PC-3 (cell line): Measurements from ENCODE around the gene TMEM117. TPM values are rescaled to one million over a fixed set of nuclear protein-coding genes. Genes with fewer than 3 reads are reported as not detected.
A peak's percentile ranks its signal among the peaks of the same experiment; 100 is the strongest.

Experiments used
- ATAC-seq: fragments of 200-7000 bp; cut with Tn5 transposase; 2 replicates; pipeline ENCODE4 v1.9.1; 2020; ENCODE audit warnings: mild to moderate bottlenecking, moderate library complexity
- BruUV-seq: library from RNA; stranded (reverse); fragments of 400-500 nt; replicated peaks from 2 replicates; lab custom pipeline; 2021; lab: Mats Ljungman, UMichigan
- CTCF ChIA-PET: fragments of 300-600 bp; sonication (Branson Sonifier 250); formaldehyde crosslinking; loops from one replicate; lab custom pipeline; 2022; ENCODE audit warnings: antibody characterized with exemption; lab: Charles Lee
- POLR2A ChIA-PET: fragments of 300-600 bp; sonication (Branson Sonifier 250); formaldehyde crosslinking; loops from one replicate; lab custom pipeline; 2022; ENCODE audit warnings: antibody characterized with exemption; ENCODE audit not compliant: unreplicated experiment; lab: Charles Lee
- DNase-seq: peaks from one replicate; pipeline ENCODE4 v3.0.0-alpha.2; 2015
- H2AFZ ChIP-seq: fragments of 300-600 bp; sonication (generic); 2 replicates; pipeline ENCODE4 v1.6.0; 2016; ENCODE audit warnings: antibody characterized with exemption, low read length
- H3F3A ChIP-seq: fragments of 300-600 bp; sonication (generic); one replicate; pipeline ENCODE4 v1.6.0; 2017; ENCODE audit warnings: antibody characterized with exemption, low read length, control low read depth, mild to moderate bottlenecking; ENCODE audit not compliant: unreplicated experiment
- H3K27ac ChIP-seq: fragments of 300-600 bp; sonication (generic); 2 replicates; pipeline ENCODE4 v1.5.1; 2016; ENCODE audit warnings: mild to moderate bottlenecking, low read length
- H3K27me3 ChIP-seq: fragments of 300-600 bp; sonication (generic); 2 replicates; pipeline ENCODE4 v1.6.1; 2016; ENCODE audit warnings: low read length, mixed read lengths
- H3K36me3 ChIP-seq: fragments of 300-600 bp; sonication (generic); 2 replicates; pipeline ENCODE4 v1.6.1; 2016; ENCODE audit warnings: low read depth, mixed run types, low read length, mixed read lengths
- H3K4me1 ChIP-seq: fragments of 300-600 bp; sonication (generic); 2 replicates; pipeline ENCODE4 v1.5.1; 2016; ENCODE audit warnings: low read length; ENCODE audit not compliant: insufficient read depth
- H3K4me2 ChIP-seq: fragments of 300-600 bp; sonication (generic); 2 replicates; pipeline ENCODE4 v1.6.0; 2016; ENCODE audit warnings: low read length
- H3K4me3 ChIP-seq: fragments of 300-600 bp; sonication (generic); 2 replicates; pipeline ENCODE4 v1.5.1; 2016; ENCODE audit warnings: mild to moderate bottlenecking, low read length, mixed read lengths
- H3K79me2 ChIP-seq: fragments of 300-600 bp; sonication (generic); 2 replicates; pipeline ENCODE4 v1.6.1; 2017; ENCODE audit warnings: low read length, mixed read lengths
- H3K9ac ChIP-seq: fragments of 300-600 bp; sonication (generic); 2 replicates; pipeline ENCODE4 v1.6.0; 2016; ENCODE audit warnings: mild to moderate bottlenecking, low read length
- H3K9me2 ChIP-seq: fragments of 300-600 bp; sonication (generic); replicated peaks from 2 replicates; pipeline ENCODE4 v1.6.1; 2016; ENCODE audit warnings: mixed run types, low read length, mixed read lengths
- H3K9me3 ChIP-seq: fragments of 300-600 bp; sonication (generic); 2 replicates; pipeline ENCODE4 v1.6.1; 2016; ENCODE audit warnings: low read length, mixed read lengths
- H4K20me1 ChIP-seq: fragments of 300-600 bp; sonication (generic); 2 replicates; pipeline ENCODE4 v1.6.1; 2016; ENCODE audit warnings: low read length, mixed read lengths
- EZH2 ChIP-seq: fragments of 300-600 bp; sonication (generic); IDR thresholded peaks from one replicate; pipeline ENCODE4 v1.6.1; 2017; ENCODE audit warnings: antibody characterized with exemption, mild to moderate bottlenecking, low read length; ENCODE audit not compliant: unreplicated experiment
- EZH2phosphoT487 ChIP-seq: fragments of 300-600 bp; sonication (generic); IDR thresholded peaks from 2 replicates; pipeline ENCODE4 v1.6.1; 2018; ENCODE audit warnings: mild to moderate bottlenecking, antibody characterized with exemption, low read length, borderline replicate concordance
- intact Hi-C: fragments of 100-400 bp; cut with micrococcal nuclease; formaldehyde crosslinking; loops from 2 replicates; pipeline ENCODE4 v1.9.0; 2023
- total RNA-seq: library from RNA; depleted of rRNA; stranded (reverse); fragments of >200 nt; gene quantifications from 2 replicates; pipeline ENCODE4 v1.2.3, GENCODE V29; 2014
- TF ChIP-seq, protein P1 (sequence below): fragments of 300-600 bp; sonication (generic); conservative IDR thresholded peaks from 2 replicates; pipeline ENCODE4 v1.5.1; 2017; ENCODE audit warnings: antibody characterized with exemption, low read depth, mild to moderate bottlenecking, low read length

Gene TMEM117
- total RNA-seq, 1 experiment from 2014 or later = 9.0 TPM

DNA sequence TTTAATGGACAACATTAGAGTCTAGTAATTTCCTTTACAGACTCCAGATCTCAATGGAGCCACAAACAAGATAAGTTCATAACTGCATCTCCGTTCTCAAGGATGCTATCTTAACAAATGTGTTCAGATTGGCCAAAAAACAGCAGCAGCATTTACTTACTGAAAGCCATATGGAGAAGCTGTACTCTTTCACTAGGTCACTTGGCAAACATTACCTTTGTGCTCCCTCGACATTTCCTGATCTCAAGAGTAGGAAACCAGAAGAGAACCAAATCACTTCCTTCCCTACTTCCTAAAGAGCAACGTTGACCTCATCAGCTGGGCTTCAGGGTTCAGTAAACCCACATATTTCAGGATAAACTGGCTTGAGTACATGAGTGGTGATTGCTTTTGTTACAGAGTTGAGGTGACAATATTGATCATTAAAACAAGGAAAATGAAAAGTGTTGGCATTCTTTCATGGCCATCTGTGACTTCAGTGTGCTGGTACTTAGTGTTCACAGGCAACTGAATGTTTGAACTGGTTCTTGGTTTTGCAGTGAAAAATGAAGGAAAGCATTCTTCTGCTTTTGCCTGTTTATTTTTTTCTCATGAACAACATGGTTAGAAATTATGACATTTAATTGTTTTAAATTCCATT, 449.6 kb downstream of the TMEM117 start:
- no peaks in the 10 kb centered on the region for H3F3A ChIP-seq
- no TSS peak for BruUV-seq
- no peaks in the 10 kb centered on the region for H3K9me2 ChIP-seq
- H3K9me3 ChIP-seq = no peaks in the 10 kb centered on the region
- ChIA-PET CTCF (no interaction called here), POLR2A (no interaction called here)
- intact Hi-C loops = no loop called here
- DNase-seq (no peak), ATAC-seq (no peak)
- H3K4me2 ChIP-seq = no peak overlapping the region
- H4K20me1 ChIP-seq = no peaks in the 10 kb centered on the region
- H3K27ac ChIP-seq = no peak overlapping the region
- H3K4me1 ChIP-seq = no peaks in the 10 kb centered on the region
- no peaks in the 10 kb centered on the region for H3K36me3 ChIP-seq
- no peak overlapping the region for H2AFZ ChIP-seq
- no peak for TF ChIP-seq EZH2
- TF ChIP-seq, protein P1, sequence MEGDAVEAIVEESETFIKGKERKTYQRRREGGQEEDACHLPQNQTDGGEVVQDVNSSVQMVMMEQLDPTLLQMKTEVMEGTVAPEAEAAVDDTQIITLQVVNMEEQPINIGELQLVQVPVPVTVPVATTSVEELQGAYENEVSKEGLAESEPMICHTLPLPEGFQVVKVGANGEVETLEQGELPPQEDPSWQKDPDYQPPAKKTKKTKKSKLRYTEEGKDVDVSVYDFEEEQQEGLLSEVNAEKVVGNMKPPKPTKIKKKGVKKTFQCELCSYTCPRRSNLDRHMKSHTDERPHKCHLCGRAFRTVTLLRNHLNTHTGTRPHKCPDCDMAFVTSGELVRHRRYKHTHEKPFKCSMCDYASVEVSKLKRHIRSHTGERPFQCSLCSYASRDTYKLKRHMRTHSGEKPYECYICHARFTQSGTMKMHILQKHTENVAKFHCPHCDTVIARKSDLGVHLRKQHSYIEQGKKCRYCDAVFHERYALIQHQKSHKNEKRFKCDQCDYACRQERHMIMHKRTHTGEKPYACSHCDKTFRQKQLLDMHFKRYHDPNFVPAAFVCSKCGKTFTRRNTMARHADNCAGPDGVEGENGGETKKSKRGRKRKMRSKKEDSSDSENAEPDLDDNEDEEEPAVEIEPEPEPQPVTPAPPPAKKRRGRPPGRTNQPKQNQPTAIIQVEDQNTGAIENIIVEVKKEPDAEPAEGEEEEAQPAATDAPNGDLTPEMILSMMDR = no peak
- TF ChIP-seq EZH2phosphoT487 = no peak
- no peak overlapping the region for H3K4me3 ChIP-seq
- no peaks in the 10 kb centered on the region for H3K79me2 ChIP-seq
- no peak overlapping the region for H3K9ac ChIP-seq
- no peaks in the 10 kb centered on the region for H3K27me3 ChIP-seq

DNA sequence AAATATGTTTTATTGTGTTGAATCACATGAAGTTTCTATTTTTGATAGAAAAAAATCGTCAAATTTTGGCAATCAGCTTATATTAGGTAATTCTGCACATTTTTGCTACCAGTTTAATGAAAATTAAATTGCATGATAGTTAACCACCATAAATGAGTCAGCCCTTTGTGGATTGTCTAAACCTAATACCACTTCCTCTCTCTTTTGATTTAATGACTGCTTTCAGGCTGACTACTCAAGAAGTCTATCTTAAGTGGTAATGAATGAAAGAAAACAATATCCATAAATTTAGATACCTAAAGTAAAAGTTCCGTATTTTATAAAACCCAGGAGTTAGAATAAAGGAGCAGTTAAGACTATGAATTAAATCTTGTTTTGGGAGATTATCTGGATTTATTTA, 450.5 kb downstream of the TMEM117 start:
- CTCF ChIA-PET = no interaction called here
- H3K4me3 ChIP-seq = no peak overlapping the region
- H3K36me3 ChIP-seq = no peaks in the 10 kb centered on the region
- no peaks in the 10 kb centered on the region for H3K9me2 ChIP-seq
- H2AFZ ChIP-seq = no peak overlapping the region
- no peak overlapping the region for H3K27ac ChIP-seq
- no peaks in the 10 kb centered on the region for H4K20me1 ChIP-seq
- TF ChIP-seq, protein P1 = no peak
- TF ChIP-seq EZH2 (no peak), EZH2phosphoT487 (no peak)
- no peaks in the 10 kb centered on the region for H3K9me3 ChIP-seq
- no TSS peak for BruUV-seq
- no peaks in the 10 kb centered on the region for H3K27me3 ChIP-seq
- H3K79me2 ChIP-seq = no peaks in the 10 kb centered on the region
- no peak for DNase-seq
- no peak overlapping the region for H3K9ac ChIP-seq
- H3F3A ChIP-seq = no peaks in the 10 kb centered on the region
- intact Hi-C loops = no loop called here
- ATAC-seq = peak; percentile 84
- no peak overlapping the region for H3K4me2 ChIP-seq
- POLR2A ChIA-PET = no interaction called here
- H3K4me1 ChIP-seq = no peaks in the 10 kb centered on the region

DNA sequence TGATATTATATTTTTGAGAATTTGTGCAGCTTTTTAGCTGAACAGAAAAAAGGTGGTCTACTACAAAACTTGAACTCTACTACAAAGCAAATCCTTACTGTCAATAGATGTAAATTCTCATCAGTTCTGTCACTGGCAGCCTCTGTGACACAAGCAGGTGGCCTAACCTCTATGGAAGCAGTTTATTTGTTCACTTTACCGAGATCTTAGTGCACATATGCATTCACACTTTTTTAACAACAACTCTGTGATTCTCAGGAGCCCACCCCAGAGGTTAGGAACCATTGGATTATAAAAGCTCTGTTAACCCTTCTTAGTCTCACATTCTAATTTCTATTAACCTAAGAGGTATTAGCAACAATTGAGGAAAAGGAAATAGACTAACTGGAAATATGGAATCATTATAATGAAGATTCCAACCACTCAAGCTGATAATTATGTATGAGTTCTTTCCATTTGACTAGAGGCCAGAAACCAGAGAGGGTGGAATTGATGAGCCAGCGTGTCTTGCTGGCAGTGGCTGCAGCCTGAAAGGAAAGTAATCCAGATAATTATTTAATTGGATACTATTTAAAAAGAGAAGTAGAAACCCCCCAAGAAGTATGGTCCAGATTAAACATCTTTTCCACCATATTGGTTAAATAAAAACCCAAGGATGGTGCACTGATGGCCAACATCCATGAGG, 451.1 kb downstream of the TMEM117 start:
- Histone ChIP-seq H3K27ac (no peak overlapping the region), H3F3A (no peaks in the 10 kb centered on the region), H3K9me2 (no peaks in the 10 kb centered on the region), H3K4me1 (no peaks in the 10 kb centered on the region), H3K79me2 (no peaks in the 10 kb centered on the region), H3K4me2 (no peak overlapping the region), H3K4me3 (no peak overlapping the region), H3K36me3 (no peaks in the 10 kb centered on the region), H2AFZ (no peak overlapping the region), H3K9ac (no peak overlapping the region), H3K27me3 (no peaks in the 10 kb centered on the region), H4K20me1 (no peaks in the 10 kb centered on the region), H3K9me3 (no peaks in the 10 kb centered on the region)
- TF ChIP-seq, protein P1 = no peak
- TF ChIP-seq EZH2phosphoT487 (no peak), EZH2 (no peak)
- ATAC-seq = no peak
- no peak for DNase-seq
- intact Hi-C loops = loop anchor here (1.0 kb wide), 1 partner anchor 27 kb away; no protein-coding TSS in a partner anchor
- BruUV-seq = no TSS peak
- ChIA-PET CTCF (no interaction called here), POLR2A (no interaction called here)
